ENCODE results near the gene GPR42.

The GPR42 gene, protein sequence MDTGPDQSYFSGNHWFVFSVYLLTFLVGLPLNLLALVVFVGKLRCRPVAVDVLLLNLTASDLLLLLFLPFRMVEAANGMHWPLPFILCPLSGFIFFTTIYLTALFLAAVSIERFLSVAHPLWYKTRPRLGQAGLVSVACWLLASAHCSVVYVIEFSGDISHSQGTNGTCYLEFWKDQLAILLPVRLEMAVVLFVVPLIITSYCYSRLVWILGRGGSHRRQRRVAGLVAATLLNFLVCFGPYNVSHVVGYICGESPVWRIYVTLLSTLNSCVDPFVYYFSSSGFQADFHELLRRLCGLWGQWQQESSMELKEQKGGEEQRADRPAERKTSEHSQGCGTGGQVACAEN

DNA sequence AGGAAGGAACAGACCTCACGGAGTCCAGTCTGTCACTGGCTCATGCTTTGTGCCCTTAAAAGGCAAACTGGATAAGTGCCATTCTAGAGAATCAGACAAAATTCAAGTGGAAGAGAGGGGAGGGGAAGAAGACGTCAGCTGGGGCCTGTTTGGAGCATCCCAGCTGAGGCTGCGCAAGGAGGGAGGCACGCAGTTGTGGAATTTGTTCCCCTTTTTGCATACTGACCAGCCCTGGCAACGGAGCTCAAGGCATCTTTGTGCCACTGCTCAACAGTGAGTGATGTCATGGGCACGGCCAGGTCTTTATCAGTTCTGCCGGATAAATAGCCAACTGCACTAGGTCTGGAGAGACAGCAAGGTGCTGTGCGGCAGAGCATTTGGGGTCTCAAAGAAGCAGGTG lies at the start of gene GPR42:
Gene GPR42 (plus strand): TSS at position 347 of the 400 bp plus-strand sequence. CDS start 292 bp downstream, outside the sequence.
- no peak for DNase-seq

DNA sequence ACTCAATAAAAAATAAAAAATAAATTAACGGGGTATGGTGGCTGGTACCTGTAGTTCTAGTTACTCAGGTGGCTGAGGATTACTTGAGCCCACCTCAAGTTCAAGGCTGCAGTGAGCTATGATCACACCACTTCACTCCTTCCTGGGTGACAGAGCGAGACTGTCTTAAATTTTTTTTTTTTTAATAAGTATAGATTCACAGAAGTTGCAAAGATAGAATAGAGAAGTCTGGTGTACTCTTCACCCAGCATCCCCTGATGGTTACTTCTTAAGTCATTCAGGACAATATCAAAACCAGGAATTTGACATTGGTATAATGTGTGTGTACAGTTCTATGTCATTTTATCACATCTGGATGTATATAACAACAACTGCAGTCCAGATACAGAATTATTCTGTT lies 49.6 kb upstream of the GPR42 start:
- no peak for DNase-seq

DNA sequence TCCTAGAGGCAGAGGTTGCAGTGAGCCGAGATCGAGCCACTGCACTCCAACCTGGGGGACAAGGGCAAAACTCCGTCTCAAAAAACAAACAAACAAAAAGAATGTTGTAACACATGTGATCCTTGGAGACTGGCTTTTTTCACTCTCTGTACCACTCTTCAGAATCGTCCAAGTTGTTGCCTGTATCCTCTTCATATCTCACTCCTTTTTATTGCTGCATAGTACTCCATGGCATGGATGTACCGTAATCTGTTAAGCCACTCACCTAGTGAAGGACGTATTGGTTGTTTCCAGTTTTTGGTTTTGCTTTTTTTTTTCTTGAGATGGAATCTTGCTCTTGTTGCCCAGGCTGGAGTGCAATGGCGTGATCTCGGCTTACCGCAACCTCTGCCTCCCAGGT lies 48.9 kb upstream of the GPR42 start:
- no peak for DNase-seq

DNA sequence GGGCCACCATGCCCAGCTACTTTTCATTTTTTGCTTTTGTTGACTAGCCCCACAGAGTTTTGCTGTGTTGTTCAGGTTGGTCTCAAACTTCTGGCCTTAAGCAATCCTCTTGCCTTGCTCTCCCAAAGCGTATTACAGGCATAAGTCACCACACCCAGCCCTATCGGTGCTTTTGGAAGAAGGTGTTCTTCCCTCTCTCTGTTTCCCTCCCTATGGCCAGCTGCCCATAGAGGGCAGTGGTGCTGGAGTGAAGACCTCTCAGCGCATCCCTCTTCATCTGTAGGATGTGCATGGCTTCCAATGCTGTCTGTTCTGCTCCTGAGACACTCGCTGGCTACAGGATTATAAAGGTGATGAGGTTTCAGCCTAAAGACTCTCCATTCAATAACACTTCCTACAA lies 43.2 kb upstream of the GPR42 start:
- DNase-seq, result no peak

DNA sequence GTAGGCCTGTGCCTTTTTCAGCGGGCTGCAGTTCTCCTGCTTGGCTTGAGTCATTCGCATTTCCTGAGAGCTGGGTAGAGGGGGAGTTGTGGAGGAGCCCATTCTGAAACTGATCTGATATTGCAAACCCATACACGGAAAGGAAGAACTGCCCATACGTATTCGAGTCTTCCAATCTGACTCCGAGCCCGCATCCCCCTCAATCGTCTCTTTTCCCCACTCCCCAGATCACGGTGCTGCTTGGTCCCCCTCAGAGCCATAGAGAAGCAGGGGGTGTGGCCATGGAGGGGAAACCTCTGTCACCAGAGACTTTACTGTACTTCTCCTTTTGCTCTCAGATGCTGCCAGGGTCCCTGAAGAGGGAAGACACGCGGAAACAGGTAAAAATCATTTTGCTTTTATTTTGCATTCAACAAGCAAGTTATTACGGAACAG lies 42.0 kb upstream of the GPR42 start, which contains the start of gene CD22:
Gene CD22 (plus strand): TSS at position 337 of the 435 bp plus-strand sequence. CDS start 2,854 bp downstream, outside the sequence.
- no peak for DNase-seq

DNA sequence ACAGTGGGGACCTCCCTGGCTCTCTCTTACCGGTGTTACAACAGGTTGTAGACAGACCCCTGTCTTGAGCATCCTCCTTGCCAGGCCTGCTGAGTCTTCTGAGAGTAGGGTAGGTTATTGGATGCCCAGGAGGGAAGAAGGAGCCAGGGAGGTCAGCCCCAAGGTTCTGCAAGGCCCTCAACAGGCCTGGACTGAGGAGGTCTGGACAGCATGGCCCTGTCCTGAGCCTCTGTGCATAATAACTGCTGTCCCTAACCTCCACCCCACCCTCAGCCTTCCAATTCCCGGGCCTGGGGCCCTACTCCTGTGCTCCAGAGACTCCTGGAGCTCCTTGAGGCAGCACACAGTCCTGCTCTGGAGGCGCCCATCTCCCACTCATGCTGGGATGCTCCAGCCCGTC lies 41.5 kb upstream of the GPR42 start:
- DNase-seq, result no peak

DNA sequence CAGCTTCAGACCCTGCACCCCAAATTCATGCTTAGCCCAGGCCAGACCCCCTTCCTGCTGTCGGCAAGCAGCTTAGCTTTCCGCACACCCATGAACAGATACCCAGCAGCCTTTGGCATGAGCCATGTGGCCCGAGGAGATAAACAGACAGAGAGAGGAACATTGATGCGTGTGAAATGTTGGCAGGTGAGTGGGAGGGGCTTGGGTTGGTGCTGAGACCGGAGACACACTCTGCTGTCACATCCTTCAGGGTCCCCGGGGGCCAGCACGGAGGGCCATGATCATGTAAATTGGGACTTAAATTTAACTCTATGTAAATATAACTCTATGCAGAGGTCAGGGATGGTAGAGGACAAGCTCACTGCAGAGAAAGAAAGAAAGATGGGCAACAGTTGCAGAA lies 40.4 kb upstream of the GPR42 start:
- DNase-seq, result no peak

DNA sequence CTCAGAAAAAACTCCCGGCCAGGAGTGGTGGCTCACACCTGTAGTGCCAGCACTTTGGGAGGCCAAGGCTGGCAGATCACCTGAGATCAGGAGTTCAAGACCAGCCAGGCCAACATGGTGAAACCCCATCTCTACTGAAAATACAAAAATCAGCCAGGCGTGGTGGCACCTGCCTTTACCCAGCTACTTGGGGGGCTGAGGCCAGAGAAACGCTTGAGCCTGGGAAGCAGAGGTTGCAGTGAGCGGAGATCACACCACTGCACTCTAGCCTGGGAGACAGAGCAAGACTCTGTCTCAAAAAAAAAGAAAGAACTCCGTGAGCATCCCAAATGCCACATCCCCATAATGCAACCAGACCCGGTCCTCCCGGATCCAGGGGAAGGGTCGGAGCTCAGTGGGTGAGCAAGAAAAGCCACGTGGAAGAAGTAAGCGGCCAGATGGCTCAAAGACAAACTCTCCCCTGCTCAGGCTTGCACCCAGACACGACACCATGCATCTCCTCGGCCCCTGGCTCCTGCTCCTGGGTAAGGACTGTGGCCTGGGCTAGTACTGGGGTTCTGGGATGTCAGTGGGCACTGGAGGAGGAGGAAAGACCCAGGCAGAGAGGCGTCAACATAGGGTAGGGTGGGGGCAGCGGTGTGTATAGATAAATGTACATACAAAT lies 39.2 kb upstream of the GPR42 start:
- DNase-seq, result no peak

DNA sequence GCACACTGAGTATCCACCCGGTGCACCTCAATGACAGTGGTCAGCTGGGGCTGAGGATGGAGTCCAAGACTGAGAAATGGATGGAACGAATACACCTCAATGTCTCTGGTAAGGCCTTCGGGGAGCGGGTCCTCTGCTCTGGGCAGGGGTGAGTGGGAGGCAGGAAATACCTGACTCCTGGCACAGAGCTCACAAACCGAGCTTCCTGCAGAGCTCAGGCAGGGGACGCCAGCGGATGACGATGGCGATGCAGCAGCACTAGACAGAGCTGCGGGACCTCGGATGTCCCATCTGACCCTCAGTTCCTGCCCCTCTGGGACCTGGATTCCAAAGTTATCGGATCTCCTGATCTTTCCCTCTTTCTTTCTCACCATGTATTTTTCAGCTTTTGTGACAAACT lies 38.1 kb upstream of the GPR42 start:
- DNase-seq, result no peak

DNA sequence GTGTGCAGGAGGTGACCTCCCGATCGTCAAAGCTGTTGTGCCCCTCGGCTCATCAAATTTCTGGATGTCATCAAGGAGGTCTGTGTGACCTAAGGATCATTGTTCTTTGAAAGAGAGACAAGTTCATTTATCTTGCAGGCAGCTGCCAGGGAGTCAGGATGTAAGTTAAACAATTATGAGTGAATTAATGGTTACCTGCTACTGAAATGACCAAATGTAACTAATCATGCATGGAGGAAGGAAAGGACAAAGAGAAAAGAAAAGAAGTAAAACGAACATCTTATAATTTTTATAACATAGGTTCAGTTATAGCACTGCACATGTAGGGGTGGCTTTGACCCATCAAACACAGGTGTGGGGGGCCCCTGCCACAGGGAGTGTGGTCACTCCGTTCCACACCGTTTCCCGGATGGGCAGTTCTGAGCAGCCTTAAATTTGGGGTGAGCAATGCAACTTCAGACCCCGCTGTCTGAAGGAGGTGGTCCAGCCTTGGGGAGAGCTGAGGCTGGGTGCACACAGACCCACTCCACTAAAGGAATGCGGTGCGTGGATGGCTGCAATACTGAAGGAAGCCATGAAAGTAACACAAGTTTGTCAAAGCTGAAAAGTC lies 36.6 kb upstream of the GPR42 start:
- no peak for DNase-seq

DNA sequence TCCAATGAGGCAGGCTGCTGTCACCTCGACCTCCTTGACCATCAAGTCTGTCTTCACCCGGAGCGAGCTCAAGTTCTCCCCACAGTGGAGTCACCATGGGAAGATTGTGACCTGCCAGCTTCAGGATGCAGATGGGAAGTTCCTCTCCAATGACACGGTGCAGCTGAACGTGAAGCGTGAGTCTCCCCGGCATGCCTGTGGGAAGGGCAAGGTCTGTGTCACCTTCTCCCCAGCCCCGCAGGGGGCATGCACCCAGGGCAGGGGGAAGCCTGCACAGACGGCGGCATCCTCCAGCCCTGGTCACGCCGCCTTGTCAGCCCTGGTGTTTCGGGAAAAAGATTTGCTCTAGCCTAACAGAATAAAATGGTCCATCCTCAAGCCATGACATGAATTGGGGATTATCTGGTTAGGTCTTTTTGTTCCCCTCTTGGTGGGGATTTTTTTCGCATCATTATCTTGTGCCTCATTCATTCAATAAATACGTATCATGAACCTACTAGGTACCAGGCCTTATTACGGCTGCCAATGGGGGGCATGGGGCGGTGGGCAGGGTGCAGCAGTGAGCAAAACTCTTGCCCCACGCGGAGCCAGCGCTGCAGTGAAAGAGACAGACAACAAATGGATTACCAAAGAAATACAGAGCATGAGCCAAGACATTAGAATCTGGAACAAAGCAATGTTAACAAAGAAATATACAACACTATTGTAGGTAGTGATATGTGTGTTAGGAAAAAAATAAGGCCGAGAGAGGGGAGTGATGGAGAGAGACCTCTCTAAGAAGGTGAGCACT lies 34.5 kb upstream of the GPR42 start:
- DNase-seq, result no peak

DNA sequence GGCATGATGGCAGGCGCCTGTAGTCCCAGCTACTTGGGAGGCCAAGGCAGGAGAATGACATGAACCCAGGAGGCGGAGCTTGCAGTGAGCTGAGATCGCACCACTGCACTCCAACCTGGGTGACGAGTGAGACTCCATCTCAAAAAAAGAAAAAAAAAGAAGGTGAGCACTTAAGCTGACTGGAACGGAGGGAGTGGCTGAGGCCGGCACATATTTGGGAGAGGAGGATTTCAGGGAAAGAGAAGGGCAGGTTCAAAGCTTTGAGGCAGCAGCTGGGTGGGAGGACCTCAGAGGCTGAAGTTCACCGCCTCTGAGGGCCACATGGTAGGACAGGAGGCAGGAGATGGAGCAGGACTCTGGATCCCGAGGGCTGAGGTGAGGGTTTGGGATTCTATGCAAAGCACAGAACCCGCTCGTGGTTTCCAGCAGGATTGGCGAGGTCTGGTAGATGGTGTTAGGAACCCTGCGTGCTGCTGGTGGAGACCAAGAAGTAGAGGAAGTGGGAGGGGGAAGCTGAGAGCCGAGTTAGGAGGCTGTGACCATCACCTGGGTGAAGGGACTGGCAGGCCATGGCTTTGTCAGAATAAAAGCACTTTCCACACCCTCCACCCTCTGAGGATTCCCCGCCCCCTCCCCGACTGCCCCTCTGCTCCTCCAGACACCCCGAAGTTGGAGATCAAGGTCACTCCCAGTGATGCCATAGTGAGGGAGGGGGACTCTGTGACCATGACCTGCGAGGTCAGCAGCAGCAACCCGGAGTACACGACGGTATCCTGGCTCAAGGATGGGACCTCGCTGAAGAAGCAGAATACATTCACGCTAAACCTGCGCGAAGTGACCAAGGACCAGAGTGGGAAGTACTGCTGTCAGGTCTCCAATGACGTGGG lies 33.5 kb upstream of the GPR42 start:
- DNase-seq, result no peak

DNA sequence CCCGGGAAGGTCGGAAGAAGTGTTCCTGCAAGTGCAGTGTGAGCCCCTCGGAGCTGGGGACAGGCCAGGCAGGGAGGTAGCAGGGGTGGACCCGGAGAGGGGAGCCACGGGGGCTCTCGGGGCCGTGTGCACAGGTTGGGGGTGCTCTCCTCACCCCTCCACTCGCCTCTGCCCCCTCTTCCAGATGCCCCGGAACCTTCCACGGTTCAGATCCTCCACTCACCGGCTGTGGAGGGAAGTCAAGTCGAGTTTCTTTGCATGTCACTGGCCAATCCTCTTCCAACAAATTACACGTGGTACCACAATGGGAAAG lies 32.9 kb upstream of the GPR42 start:
- no peak for DNase-seq

DNA sequence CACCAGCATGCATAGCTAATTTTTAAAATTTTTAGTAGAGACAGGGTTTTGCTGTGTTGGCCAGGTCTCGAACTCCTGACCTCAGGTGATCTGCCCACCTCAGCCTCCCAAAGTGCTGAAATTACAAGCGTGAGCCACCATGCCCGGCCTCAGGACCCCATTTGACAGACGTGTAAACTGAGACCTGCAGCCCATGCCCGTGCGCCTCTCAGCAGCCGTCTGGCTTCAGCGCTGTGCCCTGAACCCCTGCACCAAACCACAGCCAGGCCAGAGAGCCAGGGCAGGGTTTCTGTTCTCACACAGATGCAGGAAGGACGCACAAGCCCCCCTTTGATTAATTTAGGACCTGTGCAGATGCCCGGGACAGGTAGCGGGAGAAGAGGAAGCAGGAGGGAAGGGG lies 30.4 kb upstream of the GPR42 start:
- DNase-seq, result no peak

DNA sequence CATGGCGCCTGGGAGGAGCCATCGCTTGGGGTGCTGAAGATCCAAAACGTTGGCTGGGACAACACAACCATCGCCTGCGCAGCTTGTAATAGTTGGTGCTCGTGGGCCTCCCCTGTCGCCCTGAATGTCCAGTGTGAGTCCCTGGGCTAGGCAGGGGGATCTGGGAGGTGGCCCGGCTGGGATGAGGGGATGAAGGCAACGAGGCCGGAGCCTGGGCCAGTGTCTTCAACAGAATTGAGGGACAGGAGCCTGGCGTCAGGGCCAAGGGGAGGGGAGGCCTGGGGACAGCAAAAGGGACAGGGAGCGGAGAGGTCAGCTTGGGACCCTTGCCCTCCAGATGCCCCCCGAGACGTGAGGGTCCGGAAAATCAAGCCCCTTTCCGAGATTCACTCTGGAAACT lies 29.9 kb upstream of the GPR42 start:
- DNase-seq, result no peak

DNA sequence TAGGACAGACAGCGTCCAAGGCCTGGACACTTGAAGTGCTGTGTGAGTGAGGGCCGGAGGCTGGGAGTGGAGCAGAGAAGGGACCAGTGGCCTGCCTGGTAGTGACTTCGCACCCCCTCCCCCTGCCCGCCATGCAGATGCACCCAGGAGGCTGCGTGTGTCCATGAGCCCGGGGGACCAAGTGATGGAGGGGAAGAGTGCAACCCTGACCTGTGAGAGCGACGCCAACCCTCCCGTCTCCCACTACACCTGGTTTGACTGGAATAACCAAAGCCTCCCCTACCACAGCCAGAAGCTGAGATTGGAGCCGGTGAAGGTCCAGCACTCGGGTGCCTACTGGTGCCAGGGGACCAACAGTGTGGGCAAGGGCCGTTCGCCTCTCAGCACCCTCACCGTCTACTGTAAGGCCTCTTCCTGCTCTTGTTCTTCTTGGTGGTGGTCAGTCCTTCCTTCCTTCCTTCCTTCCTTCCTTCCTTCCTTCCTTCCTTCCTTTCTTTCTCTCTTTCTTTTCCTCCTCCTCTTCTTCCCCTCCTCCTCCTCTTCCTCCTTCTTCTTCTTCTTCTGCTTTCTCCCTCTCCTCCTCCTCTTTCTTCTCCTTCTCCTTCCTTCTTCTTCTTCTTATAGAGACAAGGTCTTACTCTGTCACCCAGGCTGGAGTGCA lies 29.2 kb upstream of the GPR42 start:
- no peak for DNase-seq

DNA sequence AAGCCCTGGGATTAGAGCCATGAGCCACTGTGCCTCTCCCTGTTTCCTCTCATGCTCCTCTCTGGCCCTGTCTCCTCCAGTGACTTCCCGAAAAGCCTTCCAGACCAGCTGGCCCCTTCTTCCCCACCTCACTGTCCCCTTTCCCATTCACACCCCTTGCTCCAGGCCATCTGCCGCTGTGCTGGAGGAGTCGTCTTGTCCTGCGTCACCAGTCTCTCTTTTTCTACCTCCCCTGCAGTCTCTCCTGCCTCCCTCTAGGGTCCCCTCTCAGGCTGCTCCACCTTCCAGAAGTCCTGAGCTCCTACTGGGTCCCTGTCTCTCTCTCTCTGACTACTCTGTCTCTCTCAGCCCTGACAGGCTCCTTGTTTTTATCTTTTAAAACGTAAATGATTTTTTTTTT lies 28.4 kb upstream of the GPR42 start:
- no peak for DNase-seq

DNA sequence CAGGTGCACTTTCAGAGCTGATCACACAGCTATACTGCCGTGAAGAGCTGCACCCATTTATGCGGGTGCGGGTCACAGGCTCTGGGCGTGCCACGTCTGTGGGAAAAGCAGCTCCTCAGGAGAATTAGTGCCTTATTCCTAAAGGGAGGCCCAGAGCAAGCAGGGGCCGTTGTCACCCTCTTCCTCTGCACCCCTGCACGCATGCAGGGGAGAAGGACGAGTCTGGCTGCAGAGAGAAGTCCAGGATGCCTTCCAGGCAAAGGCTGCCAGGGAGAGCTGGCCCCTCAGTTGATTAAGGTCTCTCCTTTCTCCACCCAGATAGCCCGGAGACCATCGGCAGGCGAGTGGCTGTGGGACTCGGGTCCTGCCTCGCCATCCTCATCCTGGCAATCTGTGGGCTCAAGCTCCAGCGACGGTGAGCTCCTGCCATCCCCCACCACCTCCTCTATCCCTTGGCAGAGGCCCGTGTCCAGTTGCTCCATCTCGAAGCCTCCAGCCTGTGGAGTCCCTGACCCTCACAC lies 26.3 kb upstream of the GPR42 start:
- DNase-seq, result no peak

DNA sequence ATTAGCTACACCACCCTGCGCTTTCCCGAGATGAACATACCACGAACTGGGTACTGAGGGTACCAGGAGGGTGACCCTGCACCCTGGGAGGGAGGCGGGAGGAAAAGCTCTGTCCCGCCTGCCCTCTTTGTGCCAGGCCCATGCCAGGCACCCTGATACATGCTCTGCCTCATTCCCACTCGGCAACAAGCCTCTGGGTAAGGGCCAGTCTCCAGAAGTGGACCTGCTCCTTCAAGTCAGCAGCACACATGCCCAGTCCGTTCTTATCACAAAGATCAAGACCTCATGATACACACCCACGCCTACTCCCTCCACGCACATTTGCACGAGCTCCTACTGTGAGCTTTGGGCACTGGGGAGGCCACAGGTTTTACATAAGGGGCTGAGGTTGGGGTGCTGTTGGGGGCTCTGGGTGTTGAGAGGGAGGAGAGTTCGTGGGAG lies 25.2 kb upstream of the GPR42 start:
- DNase-seq, result no peak

DNA sequence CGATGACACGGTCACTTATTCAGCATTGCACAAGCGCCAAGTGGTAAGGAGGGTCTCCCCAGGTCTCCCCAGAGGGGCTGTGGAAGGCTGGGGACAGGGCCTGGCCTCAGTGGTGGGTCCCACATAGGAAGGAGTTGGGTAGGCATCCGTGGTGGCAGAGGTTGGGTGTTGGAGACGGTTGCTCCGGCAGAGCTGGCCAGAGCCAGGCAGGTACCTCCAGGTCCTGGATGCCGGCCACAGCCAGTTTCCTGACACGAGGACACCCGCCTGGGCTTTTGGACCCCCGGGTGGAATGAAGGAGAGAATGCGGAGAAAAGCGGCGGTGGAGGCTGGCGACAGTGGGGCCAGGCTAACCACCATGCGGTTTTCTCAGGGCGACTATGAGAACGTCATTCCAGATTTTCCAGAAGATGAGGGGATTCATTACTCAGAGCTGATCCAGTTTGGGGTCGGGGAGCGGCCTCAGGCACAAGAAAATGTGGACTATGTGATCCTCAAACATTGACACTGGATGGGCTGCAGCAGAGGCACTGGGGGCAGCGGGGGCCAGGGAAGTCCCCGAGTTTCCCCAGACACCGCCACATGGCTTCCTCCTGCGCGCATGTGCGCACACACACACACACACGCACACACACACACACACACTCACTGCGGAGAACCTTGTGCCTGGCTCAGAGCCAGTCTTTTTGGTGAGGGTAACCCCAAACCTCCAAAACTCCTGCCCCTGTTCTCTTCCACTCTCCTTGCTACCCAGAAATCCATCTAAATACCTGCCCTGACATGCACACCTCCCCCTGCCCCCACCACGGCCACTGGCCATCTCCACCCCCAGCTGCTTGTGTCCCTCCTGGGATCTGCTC lies 24.4 kb upstream of the GPR42 start:
- no peak for DNase-seq
